Measurements from ENCODE around the gene BRCC3.

Gene BRCC3

DNA sequence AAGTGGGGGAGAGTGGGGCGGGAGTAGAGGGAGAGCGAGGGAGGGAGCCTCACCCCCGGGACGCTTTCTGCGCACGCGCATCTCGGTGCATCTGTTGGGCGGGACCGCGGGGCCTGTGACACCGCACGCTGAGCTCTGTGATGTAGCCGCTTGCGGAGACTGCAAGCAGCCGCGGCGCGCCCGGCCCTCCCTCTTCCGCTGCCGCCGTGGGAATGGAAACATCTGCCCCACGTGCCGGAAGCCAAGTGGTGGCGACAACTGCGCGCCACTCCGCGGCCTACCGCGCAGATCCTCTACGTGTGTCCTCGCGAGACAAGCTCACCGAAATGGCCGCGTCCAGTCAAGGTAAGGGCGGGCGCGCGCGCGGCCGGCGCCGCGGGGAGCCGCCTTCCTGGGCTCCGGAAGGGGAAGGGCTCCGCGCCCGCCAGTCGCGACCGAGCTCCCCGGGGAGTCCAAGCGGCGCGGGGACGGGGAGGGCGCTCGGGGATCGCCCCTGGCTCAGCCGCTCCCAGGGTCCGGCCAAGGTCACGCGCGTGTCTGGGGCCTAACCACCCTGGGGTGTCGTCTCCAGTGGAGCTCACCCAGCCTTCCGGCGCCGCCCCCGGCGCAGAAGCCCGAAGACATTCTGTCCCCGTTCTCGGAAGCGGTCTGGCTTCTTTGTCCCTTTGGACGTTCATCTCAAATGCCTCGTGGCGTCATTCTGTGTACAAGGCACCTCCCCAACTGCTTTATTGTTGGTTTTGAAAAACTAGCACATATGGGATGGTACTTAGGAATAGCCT is 44.4 kb upstream of the BRCC3 start, which contains the start of gene FUNDC2:
FUNDC2 (plus strand) TSS at position 118 of the 782 bp plus-strand sequence; CDS start at position 213, 95 bp downstream.
- peaks cover 5% of the 10 kb centered on the region for H3K79me2 ChIP-seq (ENCODE audit: control insufficient read depth, insufficient read depth, low read length, poor library complexity)

DNA sequence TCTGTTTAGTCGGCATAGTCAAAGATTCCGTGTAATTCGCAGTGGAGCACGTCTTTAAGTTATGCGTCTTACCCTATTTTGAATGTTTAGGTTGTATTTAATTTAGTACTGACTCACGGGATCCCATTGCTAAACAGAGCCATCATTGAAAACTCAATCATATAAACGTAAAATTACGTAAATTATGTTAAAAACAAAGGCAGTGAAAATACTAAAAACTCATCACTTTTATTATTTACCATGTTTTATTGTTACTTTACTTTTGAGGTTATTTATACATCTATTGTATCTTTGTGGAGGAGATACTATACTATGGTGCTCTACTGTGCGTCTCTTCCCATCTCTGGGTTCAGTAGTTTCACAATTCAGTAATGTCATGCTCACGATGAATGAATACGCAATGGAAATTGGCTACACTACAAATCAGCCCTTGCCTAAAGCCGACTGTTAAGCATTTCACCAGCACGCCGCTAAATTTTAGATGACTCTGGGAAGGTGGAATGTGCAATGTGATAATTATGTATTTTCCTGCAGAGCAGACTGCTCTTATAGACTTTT is 43.7 kb upstream of the BRCC3 start:
- DNase-seq = peak; percentile 2 to 48
- H3K36me3 ChIP-seq (ENCODE audit: control insufficient read depth in 1 of 2, insufficient read depth in 2 of 2, low read length in 2 of 2) = no peaks in the 10 kb centered on the region
- H3K4me2 ChIP-seq (ENCODE audit: low read length) = peak overlapping the region; percentile 65
- no peak overlapping the region for H2BK12ac ChIP-seq (ENCODE audit: low read length)
- peak overlapping the region; percentile 75 for H3K4me3 ChIP-seq (ENCODE audit: low read depth, low read length)
- no peak overlapping the region for H2BK5ac ChIP-seq (ENCODE audit: low read depth, low read length, poor library complexity)
- H3K79me2 ChIP-seq (ENCODE audit: control insufficient read depth, insufficient read depth, low read length, poor library complexity) = peaks cover 5% of the 10 kb centered on the region
- H3K9ac ChIP-seq (ENCODE audit: low read length) = peak overlapping the region; percentile 85
- no CpG with 5 or more reads among the region's 14 CpGs for WGBS (ENCODE audit: extremely low coverage, insufficient coverage, insufficient read length)
- H3K9me3 ChIP-seq (ENCODE audit: insufficient read depth, low read depth, low read length) = no peaks in the 10 kb centered on the region
- peak overlapping the region; percentile 12 for H4K12ac ChIP-seq (ENCODE audit: low read depth, low read length)
- no peak overlapping the region for H3K23ac ChIP-seq (ENCODE audit: low read length)
- no peaks in the 10 kb centered on the region for H3K27me3 ChIP-seq (ENCODE audit: insufficient read depth, low read length)
- peak overlapping the region; percentile 79 for H4K8ac ChIP-seq (ENCODE audit: low read depth, low read length)
- no peak overlapping the region for H3K18ac ChIP-seq (ENCODE audit: low read length)
- peak overlapping the region; percentile 72 for H3K14ac ChIP-seq (ENCODE audit: low read length)
- peak overlapping the region; percentile 81 for H4K91ac ChIP-seq (ENCODE audit: low read depth, low read length)
- no peak overlapping the region for H2AFZ ChIP-seq (ENCODE audit: insufficient read depth, low read length, poor library complexity)
- H2AK5ac ChIP-seq (ENCODE audit: low read length) = no peak overlapping the region
- H3K4ac ChIP-seq (ENCODE audit: low read depth, low read length) = no peak overlapping the region
- H2BK120ac ChIP-seq (ENCODE audit: insufficient read depth, low read length, poor library complexity) = peak overlapping the region; percentile 22
- H3K27ac ChIP-seq (ENCODE audit: low read depth, low read length) = peak overlapping the region; percentile 98
- H3K4me1 ChIP-seq (ENCODE audit: control insufficient read depth in 1 of 2, insufficient read depth in 2 of 2, low read length in 2 of 2) = no peaks in the 10 kb centered on the region
- peaks cover 5% of the 10 kb centered on the region for H3K79me1 ChIP-seq (ENCODE audit: low read length)

More for the DNA sequence above, 44.4 kb upstream of the BRCC3 start, which contains the start of gene FUNDC2:
- Histone ChIP-seq H2BK5ac (ENCODE audit: low read depth, low read length, poor library complexity) (peak within 1 kb of the TSS; percentile 61), H4K12ac (ENCODE audit: low read depth, low read length) (peak within 1 kb of the TSS; percentile 12), H4K8ac (ENCODE audit: low read depth, low read length) (peak within 1 kb of the TSS; percentile 79), H3K4me2 (ENCODE audit: low read length) (peak within 1 kb of the TSS; percentile 65), H3K18ac (ENCODE audit: low read length) (peak within 1 kb of the TSS; percentile 57), H3K79me1 (ENCODE audit: low read length) (peaks cover 5% of the 10 kb centered on the region), H3K14ac (ENCODE audit: low read length) (peak within 1 kb of the TSS; percentile 72), H3K9me3 (ENCODE audit: insufficient read depth, low read depth, low read length) (no peaks in the 10 kb centered on the region), H2AFZ (ENCODE audit: insufficient read depth, low read length, poor library complexity) (peak within 1 kb of the TSS; percentile 63), H3K36me3 (ENCODE audit: control insufficient read depth in 1 of 2, insufficient read depth in 2 of 2, low read length in 2 of 2) (no peaks in the 10 kb centered on the region), H3K4me1 (ENCODE audit: control insufficient read depth in 1 of 2, insufficient read depth in 2 of 2, low read length in 2 of 2) (no peaks in the 10 kb centered on the region), H2BK120ac (ENCODE audit: insufficient read depth, low read length, poor library complexity) (peak within 1 kb of the TSS; percentile 36), H3K27me3 (ENCODE audit: insufficient read depth, low read length) (no peaks in the 10 kb centered on the region), H4K91ac (ENCODE audit: low read depth, low read length) (peak within 1 kb of the TSS; percentile 81), H3K4me3 (ENCODE audit: low read depth, low read length) (peak within 1 kb of the TSS; percentile 75), H3K4ac (ENCODE audit: low read depth, low read length) (peak within 1 kb of the TSS; percentile 62), H3K9ac (ENCODE audit: low read length) (peak within 1 kb of the TSS; percentile 85), H3K27ac (ENCODE audit: low read depth, low read length) (peak within 1 kb of the TSS; percentile 98), H3K23ac (ENCODE audit: low read length) (no peak within 1 kb of the TSS), H2AK5ac (ENCODE audit: low read length) (no peak within 1 kb of the TSS), H2BK12ac (ENCODE audit: low read length) (no peak within 1 kb of the TSS)
- WGBS (ENCODE audit: extremely low coverage, insufficient coverage, insufficient read length) = no CpG with 5 or more reads among the region's 82 CpGs
- DNase-seq = peak; percentile 90 to 96

DNA sequence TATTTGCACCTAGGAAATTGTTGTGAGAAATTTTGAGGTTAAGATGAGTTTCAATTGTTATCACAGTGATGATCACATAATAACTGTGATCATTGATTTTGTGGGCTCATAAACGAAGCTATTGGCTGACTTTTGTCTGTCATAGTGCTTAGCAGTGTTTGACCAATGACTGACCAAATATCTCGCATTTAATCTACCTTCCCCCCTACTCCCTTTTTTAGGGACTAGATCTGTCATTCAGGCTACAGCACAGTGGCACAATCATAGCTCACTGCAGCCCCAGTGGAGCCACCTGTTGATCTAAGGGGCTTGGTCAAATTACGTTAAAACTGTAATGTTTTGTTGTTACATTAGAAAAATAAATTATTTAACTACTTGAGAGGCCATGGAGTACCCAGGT is 43.2 kb upstream of the BRCC3 start:
- Histone ChIP-seq H3K9ac (ENCODE audit: low read length) (no peak overlapping the region), H4K91ac (ENCODE audit: low read depth, low read length) (no peak overlapping the region), H4K12ac (ENCODE audit: low read depth, low read length) (no peak overlapping the region), H3K4me1 (ENCODE audit: control insufficient read depth in 1 of 2, insufficient read depth in 2 of 2, low read length in 2 of 2) (no peaks in the 10 kb centered on the region), H3K23ac (ENCODE audit: low read length) (no peak overlapping the region), H3K36me3 (ENCODE audit: control insufficient read depth in 1 of 2, insufficient read depth in 2 of 2, low read length in 2 of 2) (no peaks in the 10 kb centered on the region), H2BK5ac (ENCODE audit: low read depth, low read length, poor library complexity) (no peak overlapping the region), H3K27ac (ENCODE audit: low read depth, low read length) (no peak overlapping the region), H3K4me2 (ENCODE audit: low read length) (peak overlapping the region; percentile 47), H3K27me3 (ENCODE audit: insufficient read depth, low read length) (no peaks in the 10 kb centered on the region), H2AFZ (ENCODE audit: insufficient read depth, low read length, poor library complexity) (no peak overlapping the region), H3K14ac (ENCODE audit: low read length) (no peak overlapping the region), H3K4me3 (ENCODE audit: low read depth, low read length) (no peak overlapping the region), H3K4ac (ENCODE audit: low read depth, low read length) (peak overlapping the region; percentile 55), H3K18ac (ENCODE audit: low read length) (no peak overlapping the region), H3K79me1 (ENCODE audit: low read length) (peaks cover 5% of the 10 kb centered on the region), H2AK5ac (ENCODE audit: low read length) (no peak overlapping the region), H3K79me2 (ENCODE audit: control insufficient read depth, insufficient read depth, low read length, poor library complexity) (peaks cover 5% of the 10 kb centered on the region), H2BK12ac (ENCODE audit: low read length) (no peak overlapping the region), H3K9me3 (ENCODE audit: insufficient read depth, low read depth, low read length) (no peaks in the 10 kb centered on the region), H2BK120ac (ENCODE audit: insufficient read depth, low read length, poor library complexity) (no peak overlapping the region), H4K8ac (ENCODE audit: low read depth, low read length) (no peak overlapping the region)
- no CpG with 5 or more reads among the region's 3 CpGs for WGBS (ENCODE audit: extremely low coverage, insufficient coverage, insufficient read length)
- no peak for DNase-seq

DNA sequence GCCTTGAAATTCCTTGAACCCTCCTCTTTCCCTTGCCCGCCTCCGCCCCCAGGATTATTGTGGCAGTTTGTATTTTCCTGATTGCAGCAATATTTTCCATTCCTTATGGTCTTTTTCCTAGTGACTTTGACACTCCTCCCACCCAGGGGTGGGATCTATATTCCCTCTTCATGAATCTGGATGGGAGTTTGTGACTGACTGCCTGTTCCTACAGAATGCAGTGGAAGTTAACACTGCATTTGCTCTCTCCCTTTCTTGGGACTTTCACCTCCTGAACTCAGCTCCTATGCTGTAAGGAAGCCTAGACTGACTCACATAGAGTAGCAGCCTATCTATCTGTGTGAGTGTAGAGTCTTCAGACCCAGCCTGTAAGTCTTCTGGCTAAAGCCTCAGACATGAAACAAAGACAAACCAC is 42.4 kb upstream of the BRCC3 start:
- Histone ChIP-seq H3K27me3 (ENCODE audit: insufficient read depth, low read length) (no peaks in the 10 kb centered on the region), H4K91ac (ENCODE audit: low read depth, low read length) (no peak overlapping the region), H3K4ac (ENCODE audit: low read depth, low read length) (no peak overlapping the region), H4K8ac (ENCODE audit: low read depth, low read length) (no peak overlapping the region), H2BK120ac (ENCODE audit: insufficient read depth, low read length, poor library complexity) (no peak overlapping the region), H3K23ac (ENCODE audit: low read length) (no peak overlapping the region), H2BK5ac (ENCODE audit: low read depth, low read length, poor library complexity) (no peak overlapping the region), H3K18ac (ENCODE audit: low read length) (no peak overlapping the region), H4K12ac (ENCODE audit: low read depth, low read length) (no peak overlapping the region), H3K79me1 (ENCODE audit: low read length) (peaks cover 5% of the 10 kb centered on the region), H3K27ac (ENCODE audit: low read depth, low read length) (no peak overlapping the region), H3K14ac (ENCODE audit: low read length) (no peak overlapping the region), H3K9me3 (ENCODE audit: insufficient read depth, low read depth, low read length) (no peaks in the 10 kb centered on the region), H3K4me1 (ENCODE audit: control insufficient read depth in 1 of 2, insufficient read depth in 2 of 2, low read length in 2 of 2) (no peaks in the 10 kb centered on the region), H3K4me2 (ENCODE audit: low read length) (no peak overlapping the region), H2AK5ac (ENCODE audit: low read length) (no peak overlapping the region), H2BK12ac (ENCODE audit: low read length) (no peak overlapping the region), H3K36me3 (ENCODE audit: control insufficient read depth in 1 of 2, insufficient read depth in 2 of 2, low read length in 2 of 2) (no peaks in the 10 kb centered on the region), H3K9ac (ENCODE audit: low read length) (no peak overlapping the region), H3K79me2 (ENCODE audit: control insufficient read depth, insufficient read depth, low read length, poor library complexity) (peaks cover 5% of the 10 kb centered on the region), H2AFZ (ENCODE audit: insufficient read depth, low read length, poor library complexity) (no peak overlapping the region), H3K4me3 (ENCODE audit: low read depth, low read length) (no peak overlapping the region)
- no CpG with 5 or more reads among the region's 2 CpGs for WGBS (ENCODE audit: extremely low coverage, insufficient coverage, insufficient read length)
- DNase-seq = no peak
